HG03159 (cell line): ENCODE data around the gene RABL3.
"Not testable (repeated sequence)": the region's sequence is repeated elsewhere in the genome, so short reads cannot be mapped to it uniquely, and the experiment has no call there.

ENCODE experiments used
- ATAC-seq: cut with Tn5 transposase; IDR thresholded peaks from one replicate; pipeline ENCODE4 v1.9.1; 2021; ENCODE audit warnings: mild to moderate bottlenecking, moderate library complexity; ENCODE audit not compliant: unreplicated experiment

RABL3 gene

GRCh38 chr3:120749843-120750242 is 7.5 kb upstream of the RABL3 start:
- ATAC-seq = no peak

GRCh38 chr3:120745466-120745865 is 3.1 kb upstream of the RABL3 start:
- no peak for ATAC-seq

GRCh38 chr3:120743556-120744195 is 1.4 kb upstream of the RABL3 start:
- ATAC-seq = no peak

- ATAC-seq = peak; percentile 20
These were observed 591 bp upstream of the RABL3 start for GRCh38 chr3:120742849-120743365.

- ATAC-seq = peak; percentile 29
These were observed 499 bp downstream of the RABL3 start for GRCh38 chr3:120741837-120742197.

- no peak for ATAC-seq
These were observed 996 bp downstream of the RABL3 start for GRCh38 chr3:120741320-120741719.

GRCh38 chr3:120738006-120738405 is 4.3 kb downstream of the RABL3 start:
- ATAC-seq = not testable (repeated sequence)

- ATAC-seq = no peak
These were observed 11.5 kb downstream of the RABL3 start for GRCh38 chr3:120730576-120731542.

- no peak for ATAC-seq
These were observed 15.5 kb downstream of the RABL3 start for GRCh38 chr3:120726791-120727190.

- not testable (repeated sequence) for ATAC-seq
These were observed 23.0 kb downstream of the RABL3 start for GRCh38 chr3:120719167-120719834.

GRCh38 chr3:120713262-120713661 is 29.1 kb downstream of the RABL3 start:
- no peak for ATAC-seq

- ATAC-seq = no peak
These were observed 31.9 kb downstream of the RABL3 start for GRCh38 chr3:120710369-120710768.

- peak; percentile 81 for ATAC-seq
These were observed 33.9 kb downstream of the RABL3 start for GRCh38 chr3:120708408-120708807.

GRCh38 chr3:120706950-120707349 is 35.4 kb downstream of the RABL3 start:
- ATAC-seq = no peak

- no peak for ATAC-seq
These were observed 36.3 kb downstream of the RABL3 start for GRCh38 chr3:120705884-120706582.

GRCh38 chr3:120699333-120699732 is 43.0 kb downstream of the RABL3 start:
- ATAC-seq = no peak

GRCh38 chr3:120693439-120694171 is 48.7 kb downstream of the RABL3 start:
- no peak for ATAC-seq

- no peak for ATAC-seq
These were observed 52.9 kb downstream of the RABL3 start for GRCh38 chr3:120689395-120689794.

GRCh38 chr3:120688121-120688520 is 54.2 kb downstream of the RABL3 start:
- peak; percentile 96 for ATAC-seq

GRCh38 chr3:120685411-120685810 is 56.9 kb downstream of the RABL3 start:
- no peak for ATAC-seq
